Measurements from ENCODE around the gene PRPF31. TPM values are rescaled to one million over a fixed set of nuclear protein-coding genes. Genes with fewer than 3 reads are reported as not detected.

The PRPF31 gene
- total and polyA plus RNA-seq, 2 of the 13 experiments (the other 11 are each of a cell fraction or from before 2014, with no cell fraction given), result 23.8 to 63.8 TPM

DNA sequence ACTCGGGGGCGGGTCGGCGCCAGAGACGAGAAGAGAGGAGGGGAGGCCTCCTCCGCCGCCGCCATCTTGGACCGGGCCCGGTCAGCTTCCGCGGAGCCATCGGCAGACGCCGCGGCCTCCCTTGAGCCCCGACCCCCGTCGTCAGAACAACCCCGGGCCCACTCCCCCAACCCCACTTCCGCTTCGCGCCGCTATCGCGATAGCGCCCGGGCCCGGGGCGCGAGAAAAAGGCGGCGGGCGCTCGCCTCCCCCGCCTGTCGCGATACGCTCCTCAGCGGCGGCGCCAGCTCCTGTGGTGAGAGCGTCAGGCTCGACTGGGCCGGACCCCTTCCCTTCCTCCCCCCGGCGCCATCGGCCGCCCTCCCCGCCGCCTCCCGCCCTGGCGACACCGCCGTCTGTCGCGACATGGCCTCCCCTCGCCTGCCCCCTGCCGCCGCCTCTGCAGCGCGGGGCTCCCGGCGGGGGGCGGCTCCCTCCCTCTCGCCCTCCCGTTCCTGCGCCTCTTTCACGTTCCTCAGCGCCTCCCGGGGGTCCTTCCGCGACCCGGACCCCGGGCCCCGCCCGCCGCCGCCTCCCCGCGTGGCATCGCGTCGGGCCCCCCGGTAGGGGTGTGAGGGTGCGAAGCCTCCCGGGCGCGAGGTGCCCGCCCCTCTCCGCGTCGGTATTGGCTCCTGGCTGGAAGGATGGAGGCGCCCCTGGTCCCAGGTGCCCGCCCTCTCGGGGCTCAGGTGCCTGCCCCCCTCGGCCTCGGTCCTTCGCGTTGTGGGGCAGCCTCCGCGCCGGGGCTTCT, 22.3 kb downstream of the PRPF31 start, which contains the start of gene CNOT3 (continued):
- TF ChIP-seq ZNF142 (CRISPR knock-in tag; IDR thresholded peaks at IDR 0.05) (no peak), ZNF572 (CRISPR knock-in tag; IDR thresholded peaks at IDR 0.05) (no peak), STAG1 (CRISPR knock-in tag; IDR thresholded peaks at IDR 0.05) (no peak), ZNF574 (CRISPR knock-in tag; IDR thresholded peaks at IDR 0.05) (peak; percentile 22; the same call in 1 of the 2 replicates), CENPBD1 (CRISPR knock-in tag; IDR thresholded peaks at IDR 0.05; ENCODE audit: borderline replicate concordance, low read depth) (no peak), TBL1XR1 (IDR thresholded peaks at IDR 0.05; ENCODE audit: borderline replicate concordance, low read length, partially characterized antibody) (no peak), ZNF670 (CRISPR knock-in tag; IDR thresholded peaks at IDR 0.05; ENCODE audit: borderline replicate concordance) (no peak), ZGPAT (CRISPR knock-in tag; IDR thresholded peaks at IDR 0.05) (no peak), ZNF644 (CRISPR knock-in tag; IDR thresholded peaks at IDR 0.05; ENCODE audit: low read depth) (no peak), ZSCAN29 (CRISPR knock-in tag; conservative IDR thresholded peaks at IDR 0.05) (no peak), ZHX1 (CRISPR knock-in tag; IDR thresholded peaks at IDR 0.05; ENCODE audit: low read depth) (no peak), SSRP1 (CRISPR knock-in tag; IDR thresholded peaks at IDR 0.05) (no peak), ZBTB43 (CRISPR knock-in tag; conservative IDR thresholded peaks at IDR 0.05) (peak; percentile 30; the same call in 1 of the 2 replicates)
